Cardiac muscle cell (in vitro differentiated cells and primary cell): ENCODE data around the gene SH2D3C. TPM values are rescaled to one million over a fixed set of nuclear protein-coding genes. Genes with fewer than 3 reads are reported as not detected.

ENCODE experiments used
- DNase-seq, 2 donors: peaks; one replicate each; pipeline versions ENCODE4 v3.0.0 to v3.0.0-alpha.2; 2010 to 2017; ENCODE audit warnings: low read depth in 1 of 2, low spot score in 1 of 2
- H3K27ac ChIP-seq: fragments of 200-600 bp; sonication (generic); 2 replicates; pipeline ENCODE4 v1.5.1; 2016
- H3K27me3 ChIP-seq: fragments of 200-600 bp; sonication (generic); 2 replicates; pipeline ENCODE4 v1.6.0; 2016; ENCODE audit warnings: control low read depth
- H3K36me3 ChIP-seq: fragments of 200-600 bp; sonication (generic); 2 replicates; pipeline ENCODE4 v1.5.1; 2016; ENCODE audit warnings: control low read depth
- H3K4me1 ChIP-seq: fragments of 200-600 bp; sonication (generic); 2 replicates; pipeline ENCODE4 v1.8.1; 2017; ENCODE audit warnings: low read depth, mild to moderate bottlenecking, mixed run types
- H3K4me3 ChIP-seq: fragments of 200-600 bp; sonication (generic); 2 replicates; pipeline ENCODE4 v1.5.1; 2016; ENCODE audit warnings: mild to moderate bottlenecking
- H3K9me3 ChIP-seq: fragments of 200-600 bp; sonication (generic); 2 replicates; pipeline ENCODE4 v1.5.1; 2017; ENCODE audit warnings: low read depth, mild to moderate bottlenecking, control low read depth
- CTCF ChIP-seq: IDR thresholded peaks from 2 replicates; pipeline ENCODE4 v1.5.1; 2012; ENCODE audit warnings: low read depth, mild to moderate bottlenecking, low read length
- polyA plus RNA-seq: library from polyadenylated mRNA; unstranded; fragments of >200 nt; fragmentation: Nextera tagmentation; extraction: Ambion mirVana; gene quantifications from 2 replicates; pipeline ENCODE4 v1.2.1, GENCODE V29; 2016
- total RNA-seq: library from RNA; depleted of rRNA; stranded (reverse); fragments of >200 nt; gene quantifications from 2 replicates; pipeline ENCODE4 v1.2.3, GENCODE V29; 2016

The SH2D3C gene
- total and polyA plus RNA-seq, 2 experiments from 2014 or later, result 3.7 to 9.9 TPM

DNA sequence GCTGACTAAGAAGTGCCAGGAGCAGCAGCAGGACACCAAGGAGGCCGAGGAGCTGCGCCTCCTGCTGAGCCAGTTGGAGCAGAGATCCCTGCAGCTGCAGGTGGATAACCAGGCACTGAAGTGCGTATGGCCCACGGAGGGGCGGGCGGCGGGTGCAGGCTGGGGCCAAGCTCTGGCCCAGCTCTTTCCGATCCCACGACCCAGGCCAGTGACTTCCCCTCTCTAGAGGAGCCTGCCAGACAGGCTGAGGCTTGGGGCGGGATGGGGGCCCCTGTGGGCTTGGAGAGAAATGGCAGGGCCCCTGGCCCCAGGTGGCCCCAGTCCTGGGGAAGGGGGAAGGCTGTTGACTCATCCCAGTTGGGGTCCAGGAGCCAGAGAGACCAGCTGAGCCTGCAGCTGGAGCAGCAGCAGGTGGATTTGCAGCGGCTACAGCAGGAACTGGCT, 66.6 kb downstream of the SH2D3C start:
- Histone ChIP-seq H3K9me3 (no peaks in the 10 kb centered on the region), H3K4me3 (no peak overlapping the region), H3K27ac (no peak overlapping the region), H3K4me1 (peaks cover 9% of the 10 kb centered on the region), H3K36me3 (no peaks in the 10 kb centered on the region), H3K27me3 (no peaks in the 10 kb centered on the region)
- no peak for DNase-seq
- no peak for TF ChIP-seq CTCF

- Histone ChIP-seq H3K36me3 (no peaks in the 10 kb centered on the region), H3K4me3 (no peak overlapping the region), H3K4me1 (peaks cover 9% of the 10 kb centered on the region), H3K9me3 (no peaks in the 10 kb centered on the region), H3K27me3 (no peaks in the 10 kb centered on the region), H3K27ac (no peak overlapping the region)
- TF ChIP-seq CTCF, result no peak
- no peak for DNase-seq
Measured at GRCh38 chr9:127711226-127711701, 67.2 kb downstream of the SH2D3C start.

- Histone ChIP-seq H3K27ac (no peak overlapping the region), H3K4me3 (no peak overlapping the region), H3K36me3 (no peaks in the 10 kb centered on the region), H3K27me3 (no peaks in the 10 kb centered on the region), H3K4me1 (peaks cover 5% of the 10 kb centered on the region), H3K9me3 (no peaks in the 10 kb centered on the region)
- no peak for DNase-seq
- no peak for TF ChIP-seq CTCF
Measured at GRCh38 chr9:127710204-127710783, 68.2 kb downstream of the SH2D3C start.

DNA sequence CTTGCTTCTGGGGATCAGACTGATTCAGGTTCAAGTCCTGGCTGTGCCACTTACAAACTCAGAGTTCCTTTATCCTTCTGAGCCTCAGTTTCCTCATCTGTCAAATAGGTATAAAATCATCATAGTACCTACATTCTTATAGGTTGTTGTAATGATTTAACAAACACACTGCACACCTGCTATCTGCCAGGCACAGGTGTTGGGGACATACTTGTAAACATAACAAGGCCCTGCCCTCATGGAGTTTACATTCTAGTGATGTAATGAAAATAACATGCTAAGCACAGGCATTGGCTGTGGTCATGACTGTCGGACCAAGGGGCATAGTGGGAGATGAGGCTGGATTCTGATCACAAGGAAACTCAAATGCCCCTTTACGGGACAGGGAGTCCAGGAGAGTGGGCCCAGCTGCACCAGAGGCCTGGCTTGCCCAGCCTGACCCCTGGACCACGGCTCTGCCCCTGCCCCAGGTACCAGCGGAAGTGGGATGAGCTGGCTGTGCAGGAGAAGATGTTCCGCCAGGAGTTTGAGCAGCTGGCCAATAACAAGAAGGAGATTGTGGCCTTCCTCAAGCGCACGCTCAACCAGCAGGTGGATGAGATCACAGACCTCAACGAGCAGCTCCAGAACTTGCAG, 69.4 kb downstream of the SH2D3C start:
- Histone ChIP-seq H3K27ac (no peak overlapping the region), H3K4me1 (peaks cover 5% of the 10 kb centered on the region), H3K36me3 (no peaks in the 10 kb centered on the region), H3K9me3 (no peaks in the 10 kb centered on the region), H3K4me3 (no peak overlapping the region), H3K27me3 (no peaks in the 10 kb centered on the region)
- TF ChIP-seq CTCF, result no peak
- no peak for DNase-seq

DNA sequence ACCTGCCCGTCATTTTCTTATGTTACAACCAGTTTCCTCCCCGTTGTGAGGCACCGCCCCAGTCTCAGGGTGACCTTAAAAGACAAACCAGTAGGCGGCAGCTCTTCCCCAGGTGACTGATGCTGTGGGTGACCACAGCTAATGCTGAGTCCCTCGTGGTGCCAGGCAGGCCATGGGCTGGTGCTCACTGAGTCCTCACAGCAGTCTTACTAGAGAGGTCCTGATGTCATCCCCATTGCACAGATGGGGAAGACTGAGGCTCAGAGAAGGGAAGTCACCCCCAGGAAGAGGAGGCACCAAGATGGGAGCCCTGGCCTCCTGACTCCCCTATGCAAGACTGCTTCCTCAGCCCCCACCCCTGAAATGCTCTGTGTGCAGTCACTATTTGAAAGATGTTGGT, 70.7 kb downstream of the SH2D3C start:
- Histone ChIP-seq H3K27me3 (no peaks in the 10 kb centered on the region), H3K4me1 (peaks cover 5% of the 10 kb centered on the region), H3K4me3 (no peak overlapping the region), H3K27ac (no peak overlapping the region), H3K36me3 (no peaks in the 10 kb centered on the region), H3K9me3 (no peaks in the 10 kb centered on the region)
- no peak for TF ChIP-seq CTCF
- no peak for DNase-seq
